Panc1 (cell line): ENCODE results near the gene CREB3L2. TPM values are rescaled to one million over a fixed set of nuclear protein-coding genes. Genes with fewer than 3 reads are reported as not detected.

ENCODE experiments used
- ATAC-seq: fragments of 200-7000 bp; cut with Tn5 transposase; 2 replicates; pipeline ENCODE4 v1.9.1; 2020; ENCODE audit warnings: mild to moderate bottlenecking, moderate library complexity
- BruUV-seq: library from RNA; stranded (reverse); fragments of 400-500 nt; replicated peaks from 2 replicates; lab custom pipeline; 2021; lab: Mats Ljungman, UMichigan
- CTCF ChIA-PET: fragments of 300-600 bp; sonication (Branson Sonifier 250); formaldehyde crosslinking; loops from one replicate; lab custom pipeline; 2022; ENCODE audit warnings: antibody characterized with exemption; lab: Charles Lee
- POLR2A ChIA-PET: fragments of 300-600 bp; sonication (Branson Sonifier 250); formaldehyde crosslinking; loops from one replicate; lab custom pipeline; 2022; ENCODE audit warnings: antibody characterized with exemption; lab: Charles Lee
- DNase-seq: peaks from one replicate; pipeline ENCODE4 v3.0.0-alpha.2; 2010; ENCODE audit warnings: low read depth, low spot score
- H3K27ac ChIP-seq: 2 replicates; pipeline ENCODE4 v1.5.1; 2011; ENCODE audit warnings: mild to moderate bottlenecking, low read length, inconsistent platforms
- H3K27me3 ChIP-seq: fragments of 200-500 bp; sonication (Bioruptor generic); 2 replicates; pipeline ENCODE4 v1.6.0; 2014; ENCODE audit warnings: low read length, inconsistent platforms; ENCODE audit not compliant: control insufficient read depth, insufficient read depth
- H3K36me3 ChIP-seq: fragments of 200-500 bp; sonication (Bioruptor generic); 2 replicates; pipeline ENCODE4 v1.5.1; 2014; ENCODE audit warnings: inconsistent platforms, mild to moderate bottlenecking, low read length, moderate library complexity; ENCODE audit not compliant: control insufficient read depth, insufficient read depth
- H3K4me1 ChIP-seq: 2 replicates; pipeline ENCODE4 v1.5.1; 2011; ENCODE audit warnings: inconsistent platforms, mild to moderate bottlenecking, low read length, moderate library complexity; ENCODE audit not compliant: control insufficient read depth, insufficient read depth
- H3K4me3 ChIP-seq, 2 experiments: 2 replicates each; pipeline ENCODE4 v1.5.1; 2011 to 2012; ENCODE audit warnings: low read depth in 2 of 2, low read length in 2 of 2, mild to moderate bottlenecking in 2 of 2, inconsistent platforms in 1 of 2, moderate library complexity in 1 of 2
- H3K9me3 ChIP-seq: fragments of 200-500 bp; sonication (Bioruptor generic); 2 replicates; pipeline ENCODE4 v1.5.1; 2014; ENCODE audit warnings: low read depth, mild to moderate bottlenecking, inconsistent platforms, low read length, moderate library complexity; ENCODE audit not compliant: control insufficient read depth, insufficient read depth
- POLR2AphosphoS5 ChIP-seq: IDR thresholded peaks from 2 replicates; pipeline ENCODE4 v1.6.1; 2012; ENCODE audit warnings: mild to moderate bottlenecking, low read depth, low read length, moderate library complexity
- SIN3A ChIP-seq: IDR thresholded peaks from 2 replicates; pipeline ENCODE4 v1.6.1; 2012; ENCODE audit warnings: low read depth, mild to moderate bottlenecking, low read length, moderate library complexity, borderline replicate concordance; ENCODE audit not compliant: insufficient read depth
- TCF7L2 ChIP-seq: IDR thresholded peaks from 2 replicates; pipeline ENCODE4 v1.6.1; 2011; ENCODE audit warnings: mild to moderate bottlenecking, low read depth, low read length, inconsistent platforms
- in situ Hi-C: cut with HindIII; loops from 2 replicates; pipeline ENCODE4 v1.10.0; 2016; ENCODE audit warnings: low sequenced_read_pairs, low pct_unique_long_range_greater_than_20kb
- intact Hi-C: fragments of 100-400 bp; cut with micrococcal nuclease; formaldehyde crosslinking; loops from one replicate; pipeline ENCODE4 v1.10.0; 2022; ENCODE audit not compliant: unreplicated experiment
- total RNA-seq: library from RNA; stranded (reverse); gene quantifications from one replicate; pipeline ENCODE4 v1.2.1, GENCODE V29; 2021; ENCODE audit not compliant: unreplicated experiment
- TF ChIP-seq, protein P1 (sequence below): fragments of 450-650 bp; IDR thresholded peaks from 2 replicates; pipeline ENCODE4 v1.5.1; 2017; ENCODE audit warnings: mild to moderate bottlenecking
- TF ChIP-seq, protein P2 (sequence below), 2 experiments: IDR thresholded peaks; 2 replicates each; pipeline ENCODE4 v1.6.1; 2011 to 2012; ENCODE audit warnings: low read depth in 2 of 2, control low read depth in 1 of 2, low read length in 1 of 2, mild to moderate bottlenecking in 1 of 2, moderate library complexity in 1 of 2; ENCODE audit not compliant: insufficient read depth in 1 of 2

Gene CREB3L2
- total RNA-seq, 1 experiment from 2014 or later: 22.7 TPM

DNA sequence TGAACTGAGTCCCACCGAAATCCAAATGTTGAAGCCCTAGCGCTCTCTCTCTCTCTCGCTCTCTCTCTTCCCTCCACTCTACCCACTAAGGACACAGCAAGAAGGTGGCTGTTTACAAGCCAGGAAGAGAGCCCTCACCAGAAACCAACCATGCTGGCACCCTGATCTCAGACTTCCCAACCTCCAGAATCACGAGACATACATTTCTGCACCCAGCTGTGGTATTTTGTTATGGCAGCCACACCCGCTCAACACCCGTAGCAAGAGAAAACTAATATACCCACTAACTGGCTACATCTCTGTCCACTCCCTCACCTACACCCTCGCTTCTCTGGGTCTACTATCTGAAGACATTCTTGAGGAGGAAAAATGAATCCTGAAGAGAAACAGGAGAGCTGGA is 54.8 kb downstream of the CREB3L2 start:
- no peak for DNase-seq
- H3K9me3 ChIP-seq: no peaks in the 10 kb centered on the region
- CTCF ChIA-PET: no interaction called here
- no peak for ATAC-seq
- in situ Hi-C loops (no loop called here), intact Hi-C loops (no loop called here)
- no peaks in the 10 kb centered on the region for H3K4me1 ChIP-seq
- no TSS peak for BruUV-seq
- TF ChIP-seq POLR2AphosphoS5: no peak
- TF ChIP-seq, protein P1, sequence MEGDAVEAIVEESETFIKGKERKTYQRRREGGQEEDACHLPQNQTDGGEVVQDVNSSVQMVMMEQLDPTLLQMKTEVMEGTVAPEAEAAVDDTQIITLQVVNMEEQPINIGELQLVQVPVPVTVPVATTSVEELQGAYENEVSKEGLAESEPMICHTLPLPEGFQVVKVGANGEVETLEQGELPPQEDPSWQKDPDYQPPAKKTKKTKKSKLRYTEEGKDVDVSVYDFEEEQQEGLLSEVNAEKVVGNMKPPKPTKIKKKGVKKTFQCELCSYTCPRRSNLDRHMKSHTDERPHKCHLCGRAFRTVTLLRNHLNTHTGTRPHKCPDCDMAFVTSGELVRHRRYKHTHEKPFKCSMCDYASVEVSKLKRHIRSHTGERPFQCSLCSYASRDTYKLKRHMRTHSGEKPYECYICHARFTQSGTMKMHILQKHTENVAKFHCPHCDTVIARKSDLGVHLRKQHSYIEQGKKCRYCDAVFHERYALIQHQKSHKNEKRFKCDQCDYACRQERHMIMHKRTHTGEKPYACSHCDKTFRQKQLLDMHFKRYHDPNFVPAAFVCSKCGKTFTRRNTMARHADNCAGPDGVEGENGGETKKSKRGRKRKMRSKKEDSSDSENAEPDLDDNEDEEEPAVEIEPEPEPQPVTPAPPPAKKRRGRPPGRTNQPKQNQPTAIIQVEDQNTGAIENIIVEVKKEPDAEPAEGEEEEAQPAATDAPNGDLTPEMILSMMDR: no peak
- TF ChIP-seq, protein P2, sequence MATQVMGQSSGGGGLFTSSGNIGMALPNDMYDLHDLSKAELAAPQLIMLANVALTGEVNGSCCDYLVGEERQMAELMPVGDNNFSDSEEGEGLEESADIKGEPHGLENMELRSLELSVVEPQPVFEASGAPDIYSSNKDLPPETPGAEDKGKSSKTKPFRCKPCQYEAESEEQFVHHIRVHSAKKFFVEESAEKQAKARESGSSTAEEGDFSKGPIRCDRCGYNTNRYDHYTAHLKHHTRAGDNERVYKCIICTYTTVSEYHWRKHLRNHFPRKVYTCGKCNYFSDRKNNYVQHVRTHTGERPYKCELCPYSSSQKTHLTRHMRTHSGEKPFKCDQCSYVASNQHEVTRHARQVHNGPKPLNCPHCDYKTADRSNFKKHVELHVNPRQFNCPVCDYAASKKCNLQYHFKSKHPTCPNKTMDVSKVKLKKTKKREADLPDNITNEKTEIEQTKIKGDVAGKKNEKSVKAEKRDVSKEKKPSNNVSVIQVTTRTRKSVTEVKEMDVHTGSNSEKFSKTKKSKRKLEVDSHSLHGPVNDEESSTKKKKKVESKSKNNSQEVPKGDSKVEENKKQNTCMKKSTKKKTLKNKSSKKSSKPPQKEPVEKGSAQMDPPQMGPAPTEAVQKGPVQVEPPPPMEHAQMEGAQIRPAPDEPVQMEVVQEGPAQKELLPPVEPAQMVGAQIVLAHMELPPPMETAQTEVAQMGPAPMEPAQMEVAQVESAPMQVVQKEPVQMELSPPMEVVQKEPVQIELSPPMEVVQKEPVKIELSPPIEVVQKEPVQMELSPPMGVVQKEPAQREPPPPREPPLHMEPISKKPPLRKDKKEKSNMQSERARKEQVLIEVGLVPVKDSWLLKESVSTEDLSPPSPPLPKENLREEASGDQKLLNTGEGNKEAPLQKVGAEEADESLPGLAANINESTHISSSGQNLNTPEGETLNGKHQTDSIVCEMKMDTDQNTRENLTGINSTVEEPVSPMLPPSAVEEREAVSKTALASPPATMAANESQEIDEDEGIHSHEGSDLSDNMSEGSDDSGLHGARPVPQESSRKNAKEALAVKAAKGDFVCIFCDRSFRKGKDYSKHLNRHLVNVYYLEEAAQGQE (IDR thresholded peaks at IDR 0.05; ENCODE audit: insufficient read depth in 1 of 2, low read depth in 2 of 2, low read length in 1 of 2): no peak
- no peak for TF ChIP-seq SIN3A
- no peak for TF ChIP-seq TCF7L2
- no peak overlapping the region for H3K27ac ChIP-seq
- no peak overlapping the region for H3K4me3 ChIP-seq
- no peaks in the 10 kb centered on the region for H3K27me3 ChIP-seq
- no peaks in the 10 kb centered on the region for H3K36me3 ChIP-seq
- POLR2A ChIA-PET: no interaction called here

DNA sequence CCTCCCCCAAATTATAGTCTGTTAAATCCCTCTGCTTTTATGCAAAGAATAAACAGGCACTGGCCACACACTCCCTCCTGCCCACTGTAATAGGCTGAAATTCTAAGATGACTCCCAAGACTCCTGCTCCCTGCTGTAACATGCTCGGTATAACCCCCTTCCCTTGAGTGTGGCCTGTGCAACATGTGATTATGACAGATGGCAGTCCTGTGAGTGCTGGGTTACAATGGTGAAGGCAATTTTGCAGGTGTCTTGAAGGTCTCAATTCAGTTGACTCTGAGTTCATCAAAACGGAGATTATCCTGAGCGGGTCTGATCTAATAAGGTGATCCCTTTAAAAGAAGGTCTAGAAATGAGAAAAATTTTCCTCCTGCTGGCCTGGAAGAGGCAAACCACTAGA is 55.9 kb downstream of the CREB3L2 start:
- Histone ChIP-seq H3K27me3 (no peaks in the 10 kb centered on the region), H3K9me3 (no peaks in the 10 kb centered on the region), H3K36me3 (no peaks in the 10 kb centered on the region), H3K27ac (no peak overlapping the region), H3K4me3 (no peak overlapping the region), H3K4me1 (no peaks in the 10 kb centered on the region)
- CTCF ChIA-PET: interaction anchor here (0.7 kb wide), 1 partner anchor 40 kb away, joined by 3 read pairs; no protein-coding TSS in a partner anchor
- POLR2A ChIA-PET: no interaction called here
- in situ Hi-C loops (no loop called here), intact Hi-C loops (no loop called here)
- ATAC-seq (no peak), DNase-seq (no peak)
- no peak for TF ChIP-seq SIN3A
- TF ChIP-seq POLR2AphosphoS5: no peak
- TF ChIP-seq TCF7L2: no peak
- TF ChIP-seq, protein P2 (IDR thresholded peaks at IDR 0.05; ENCODE audit: insufficient read depth in 1 of 2, low read depth in 2 of 2, low read length in 1 of 2): no peak
- TF ChIP-seq, protein P1: no peak
- no TSS peak for BruUV-seq
